ENCODE data around the gene COL5A2.

Gene COL5A2

GRCh38 chr2:189152483-189152882, 27.1 kb downstream of the COL5A2 start:
- Histone ChIP-seq H3K27ac (ENCODE audit: low read length) (no peak overlapping the region), H3K9ac (ENCODE audit: low read depth, low read length) (no peak overlapping the region), H2AFZ (ENCODE audit: low read depth, low read length) (no peak overlapping the region), H3K4me1 (ENCODE audit: insufficient read depth, low read length) (no peaks in the 10 kb centered on the region), H3K9me3 (ENCODE audit: insufficient read depth, low read length, severe bottlenecking) (no peaks in the 10 kb centered on the region), H3K27me3 (ENCODE audit: insufficient read depth, low read length, poor library complexity) (no peaks in the 10 kb centered on the region), H3K36me3 (ENCODE audit: insufficient read depth, low read length) (no peaks in the 10 kb centered on the region), H3K79me2 (ENCODE audit: insufficient read depth, low read length) (no peaks in the 10 kb centered on the region), H3K4me3 (ENCODE audit: low read depth in 1 of 2, low read length in 2 of 2) (no peak overlapping the region), H3K4me2 (ENCODE audit: insufficient read depth, low read length) (no peak overlapping the region), H4K20me1 (ENCODE audit: insufficient read depth, low read length) (no peaks in the 10 kb centered on the region)
- TF ChIP-seq CTCF (IDR thresholded peaks at IDR 0.05; ENCODE audit: borderline replicate concordance, extremely low read depth, low read length, poor library complexity, severe bottlenecking) (no peak), EZH2 (IDR thresholded peaks at IDR 0.05; ENCODE audit: borderline replicate concordance, low read depth, low read length, severe bottlenecking) (no peak)
- ATAC-seq (ENCODE audit: insufficient read depth, low read depth) (no peak), DNase-seq (no peak)

- no peaks in the 10 kb centered on the region for H3K79me2 ChIP-seq (ENCODE audit: insufficient read depth, low read length)
- no peaks in the 10 kb centered on the region for H3K4me1 ChIP-seq (ENCODE audit: insufficient read depth, low read length)
- no peaks in the 10 kb centered on the region for H3K9me3 ChIP-seq (ENCODE audit: insufficient read depth, low read length, severe bottlenecking)
- TF ChIP-seq EZH2 (IDR thresholded peaks at IDR 0.05; ENCODE audit: borderline replicate concordance, low read depth, low read length, severe bottlenecking): no peak
- no peak for TF ChIP-seq CTCF (IDR thresholded peaks at IDR 0.05; ENCODE audit: borderline replicate concordance, extremely low read depth, low read length, poor library complexity, severe bottlenecking)
- DNase-seq (no peak), ATAC-seq (ENCODE audit: insufficient read depth, low read depth) (no peak)
- no peak overlapping the region for H3K27ac ChIP-seq (ENCODE audit: low read length)
- H3K4me3 ChIP-seq (ENCODE audit: low read depth in 1 of 2, low read length in 2 of 2): no peak overlapping the region
- H3K4me2 ChIP-seq (ENCODE audit: insufficient read depth, low read length): no peak overlapping the region
- H4K20me1 ChIP-seq (ENCODE audit: insufficient read depth, low read length): no peaks in the 10 kb centered on the region
- H3K27me3 ChIP-seq (ENCODE audit: insufficient read depth, low read length, poor library complexity): no peaks in the 10 kb centered on the region
- H3K36me3 ChIP-seq (ENCODE audit: insufficient read depth, low read length): no peaks in the 10 kb centered on the region
- no peak overlapping the region for H3K9ac ChIP-seq (ENCODE audit: low read depth, low read length)
- no peak overlapping the region for H2AFZ ChIP-seq (ENCODE audit: low read depth, low read length)
Observed at GRCh38 chr2:189151906-189152305, 27.7 kb downstream of the COL5A2 start.

- Histone ChIP-seq H2AFZ (ENCODE audit: low read depth, low read length) (no peak overlapping the region), H3K4me2 (ENCODE audit: insufficient read depth, low read length) (no peak overlapping the region), H3K4me1 (ENCODE audit: insufficient read depth, low read length) (no peaks in the 10 kb centered on the region), H3K9ac (ENCODE audit: low read depth, low read length) (no peak overlapping the region), H3K4me3 (ENCODE audit: low read depth in 1 of 2, low read length in 2 of 2) (no peak overlapping the region), H4K20me1 (ENCODE audit: insufficient read depth, low read length) (no peaks in the 10 kb centered on the region), H3K79me2 (ENCODE audit: insufficient read depth, low read length) (no peaks in the 10 kb centered on the region), H3K27ac (ENCODE audit: low read length) (no peak overlapping the region), H3K27me3 (ENCODE audit: insufficient read depth, low read length, poor library complexity) (no peaks in the 10 kb centered on the region), H3K36me3 (ENCODE audit: insufficient read depth, low read length) (no peaks in the 10 kb centered on the region), H3K9me3 (ENCODE audit: insufficient read depth, low read length, severe bottlenecking) (no peaks in the 10 kb centered on the region)
- TF ChIP-seq CTCF (IDR thresholded peaks at IDR 0.05; ENCODE audit: borderline replicate concordance, extremely low read depth, low read length, poor library complexity, severe bottlenecking) (no peak), EZH2 (IDR thresholded peaks at IDR 0.05; ENCODE audit: borderline replicate concordance, low read depth, low read length, severe bottlenecking) (no peak)
- DNase-seq (no peak), ATAC-seq (ENCODE audit: insufficient read depth, low read depth) (no peak)
Observed at GRCh38 chr2:189150033-189150432, 29.5 kb downstream of the COL5A2 start.

- Histone ChIP-seq H4K20me1 (ENCODE audit: insufficient read depth, low read length) (no peaks in the 10 kb centered on the region), H3K9ac (ENCODE audit: low read depth, low read length) (no peak overlapping the region), H3K27ac (ENCODE audit: low read length) (no peak overlapping the region), H3K79me2 (ENCODE audit: insufficient read depth, low read length) (no peaks in the 10 kb centered on the region), H3K36me3 (ENCODE audit: insufficient read depth, low read length) (no peaks in the 10 kb centered on the region), H2AFZ (ENCODE audit: low read depth, low read length) (no peak overlapping the region), H3K27me3 (ENCODE audit: insufficient read depth, low read length, poor library complexity) (no peaks in the 10 kb centered on the region), H3K4me1 (ENCODE audit: insufficient read depth, low read length) (no peaks in the 10 kb centered on the region), H3K9me3 (ENCODE audit: insufficient read depth, low read length, severe bottlenecking) (no peaks in the 10 kb centered on the region), H3K4me3 (ENCODE audit: low read depth in 1 of 2, low read length in 2 of 2) (no peak overlapping the region), H3K4me2 (ENCODE audit: insufficient read depth, low read length) (no peak overlapping the region)
- ATAC-seq (ENCODE audit: insufficient read depth, low read depth) (no peak), DNase-seq (no peak)
- no peak for TF ChIP-seq EZH2 (IDR thresholded peaks at IDR 0.05; ENCODE audit: borderline replicate concordance, low read depth, low read length, severe bottlenecking)
- TF ChIP-seq CTCF (IDR thresholded peaks at IDR 0.05; ENCODE audit: borderline replicate concordance, extremely low read depth, low read length, poor library complexity, severe bottlenecking): no peak
Observed at GRCh38 chr2:189147989-189148388, 31.6 kb downstream of the COL5A2 start.

Data from DND-41 (cell line).